Epithelial cell of proximal tubule (primary cell): Measurements from ENCODE around the gene ZNF398. TPM values are rescaled to one million over a fixed set of nuclear protein-coding genes. Genes with fewer than 3 reads are reported as not detected.

ENCODE experiments used
- DNase-seq: peaks from one replicate; pipeline ENCODE4 v3.0.0-alpha.2; 2011; ENCODE audit warnings: low read depth
- H3K4me3 ChIP-seq: 2 replicates; pipeline ENCODE4 v1.5.1; 2011; ENCODE audit warnings: low read depth, mild to moderate bottlenecking, low read length
- CTCF ChIP-seq: conservative IDR thresholded peaks from 2 replicates; pipeline ENCODE4 v1.5.1; 2012; ENCODE audit warnings: low read depth, mild to moderate bottlenecking, low read length
- total RNA-seq: library from RNA; depleted of rRNA; stranded (reverse); fragments of >200 nt; gene quantifications from 2 replicates; pipeline ENCODE4 v1.2.3, GENCODE V29; 2015

Gene ZNF398
- total RNA-seq, 1 donor from 2014 or later = 11.1 TPM

GRCh38 chr7:149109969-149110368 lies 37.3 kb upstream of the ZNF398 start:
- no peak overlapping the region for H3K4me3 ChIP-seq
- DNase-seq = no peak
- no peak for TF ChIP-seq CTCF

GRCh38 chr7:149125189-149125862 lies 21.9 kb upstream of the ZNF398 start:
- DNase-seq = no peak
- peak overlapping the region; percentile 100 for H3K4me3 ChIP-seq
- no peak for TF ChIP-seq CTCF

- DNase-seq = no peak
- peak within 1 kb of the TSS; percentile 100 for H3K4me3 ChIP-seq
- peak; percentile 94 for TF ChIP-seq CTCF
Observed at GRCh38 chr7:149125863-149126661, 21.2 kb upstream of the ZNF398 start, which contains the start of gene ZNF425. TSS of gene ZNF425 (minus strand) at chr7:149126324. CDS start at chr7:149126213, 111 bp downstream.

- TF ChIP-seq CTCF = no peak
- peak overlapping the region; percentile 100 for H3K4me3 ChIP-seq
- no peak for DNase-seq
Observed at GRCh38 chr7:149126662-149127266, 20.5 kb upstream of the ZNF398 start.

GRCh38 chr7:149130572-149131198 lies 16.6 kb upstream of the ZNF398 start:
- TF ChIP-seq CTCF = no peak
- no peak overlapping the region for H3K4me3 ChIP-seq
- DNase-seq = no peak

- no peak for TF ChIP-seq CTCF
- no peak for DNase-seq
- no peak overlapping the region for H3K4me3 ChIP-seq
Observed at GRCh38 chr7:149133028-149133710, 14.1 kb upstream of the ZNF398 start.
